Stimulated activated CD8-positive, alpha-beta memory T cell treated with anti-CD3 and anti-CD28 coated beads, Interleukin-2, amount 100 ng/mL, for 1 hour (primary cell): ENCODE results near the gene CHURC1.

Experiments
- DNase-seq, 2 donors: peaks; one replicate each; pipeline ENCODE4 v3.0.0-alpha.2; 2020; ENCODE audit warnings: low read depth in 2 of 2

CHURC1 gene

GRCh38 chr14:64938972-64939816 lies 24.9 kb downstream of the CHURC1 start:
- DNase-seq, result no peak

DNA sequence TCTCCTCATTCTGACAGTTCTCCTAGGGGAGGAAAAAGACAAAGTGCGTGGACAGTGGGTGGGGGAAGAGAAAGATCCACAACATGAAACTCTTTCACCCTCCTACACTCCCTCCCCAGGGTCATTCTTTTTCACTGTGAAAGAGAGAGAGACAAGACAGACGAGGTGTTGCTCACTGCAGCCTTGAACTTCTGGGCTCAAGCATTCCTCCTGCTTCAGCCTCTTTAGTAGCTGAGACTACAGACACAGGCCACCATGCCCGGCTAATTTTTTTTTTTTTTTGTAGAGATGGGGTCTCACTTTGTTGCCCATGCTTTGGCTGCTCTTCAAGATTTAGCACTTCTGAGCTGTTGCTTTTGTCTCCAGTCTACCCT lies 25.5 kb downstream of the CHURC1 start:
- DNase-seq, result no peak

- no peak for DNase-seq
Measured at GRCh38 chr14:64940336-64940910, 26.2 kb downstream of the CHURC1 start.

GRCh38 chr14:64942531-64943111 lies 28.4 kb downstream of the CHURC1 start, which contains the start of gene GPX2:
Gene GPX2 (minus strand): TSS chr14:64942745. CDS start chr14:64942726, 19 bp downstream.
- DNase-seq, result no peak

DNA sequence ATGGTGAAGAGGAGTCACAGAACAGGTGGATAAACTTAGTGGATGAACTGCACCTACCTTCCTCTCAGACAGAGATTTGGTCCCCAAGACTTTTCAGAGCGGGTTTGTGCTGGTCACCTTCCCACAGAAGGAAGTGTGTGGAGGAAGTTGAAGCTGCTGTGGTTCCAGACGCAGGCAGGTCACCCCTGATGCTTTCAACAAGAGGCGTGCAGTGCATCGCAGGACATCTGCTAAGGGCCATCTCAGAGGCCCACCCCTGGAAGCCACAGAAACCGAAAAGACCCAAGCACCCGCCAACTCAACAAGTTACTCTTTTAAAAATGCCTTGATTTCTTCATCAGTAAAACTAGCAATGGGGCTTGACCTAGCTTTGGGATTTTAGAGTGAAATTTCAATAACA lies 29.3 kb downstream of the CHURC1 start:
- DNase-seq, result no peak

DNA sequence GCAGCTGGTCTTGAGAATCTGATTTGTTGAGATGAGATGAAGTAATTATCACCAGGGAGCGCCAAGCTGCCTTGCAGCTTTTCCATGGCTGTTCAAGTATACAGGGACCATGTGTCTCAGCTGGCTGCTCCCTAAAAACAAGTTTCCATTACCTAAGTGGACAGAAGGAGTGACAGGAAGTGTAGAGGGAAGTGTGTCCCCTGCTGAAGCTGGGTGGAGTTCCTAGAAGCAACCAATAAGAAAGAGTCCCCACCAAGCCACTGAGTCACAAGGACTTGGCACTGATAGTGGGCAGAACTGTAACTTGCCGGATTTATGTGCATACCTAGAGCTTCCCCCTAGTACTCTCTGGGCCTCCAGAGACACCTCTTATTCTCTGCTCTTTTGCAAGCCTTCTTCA lies 29.8 kb downstream of the CHURC1 start:
- no peak for DNase-seq

GRCh38 chr14:64944861-64945260 lies 30.6 kb downstream of the CHURC1 start:
- DNase-seq, result no peak

GRCh38 chr14:64945431-64946178 lies 31.4 kb downstream of the CHURC1 start:
- DNase-seq, result no peak

- no peak for DNase-seq
Measured at GRCh38 chr14:64946310-64947045, 32.2 kb downstream of the CHURC1 start.

- no peak for DNase-seq
Measured at GRCh38 chr14:64947710-64948611, 33.7 kb downstream of the CHURC1 start.

- no peak for DNase-seq
Measured at GRCh38 chr14:64948612-64949210, 34.5 kb downstream of the CHURC1 start.

- DNase-seq, result no peak
Measured at GRCh38 chr14:64950889-64951288, 36.6 kb downstream of the CHURC1 start.

DNA sequence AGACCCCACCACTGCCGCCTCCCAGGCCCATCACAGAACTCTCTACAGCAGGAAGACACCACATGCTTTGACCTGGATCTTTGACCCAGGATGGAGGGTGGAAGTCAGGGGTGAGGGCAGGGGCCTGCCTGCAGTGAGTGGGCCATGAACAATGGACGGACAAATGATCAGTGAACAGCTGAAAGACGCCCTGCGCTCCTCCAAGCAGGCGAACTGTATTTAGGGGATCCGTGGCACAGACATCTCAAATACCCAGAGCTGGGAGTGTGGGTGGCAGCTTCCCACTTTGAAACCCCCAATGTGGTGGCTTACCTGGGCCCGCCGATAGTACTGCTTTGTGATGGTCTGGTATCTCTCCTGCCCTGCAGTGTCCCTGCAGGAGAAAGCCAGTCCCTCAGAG lies 37.0 kb downstream of the CHURC1 start:
- no peak for DNase-seq

DNA sequence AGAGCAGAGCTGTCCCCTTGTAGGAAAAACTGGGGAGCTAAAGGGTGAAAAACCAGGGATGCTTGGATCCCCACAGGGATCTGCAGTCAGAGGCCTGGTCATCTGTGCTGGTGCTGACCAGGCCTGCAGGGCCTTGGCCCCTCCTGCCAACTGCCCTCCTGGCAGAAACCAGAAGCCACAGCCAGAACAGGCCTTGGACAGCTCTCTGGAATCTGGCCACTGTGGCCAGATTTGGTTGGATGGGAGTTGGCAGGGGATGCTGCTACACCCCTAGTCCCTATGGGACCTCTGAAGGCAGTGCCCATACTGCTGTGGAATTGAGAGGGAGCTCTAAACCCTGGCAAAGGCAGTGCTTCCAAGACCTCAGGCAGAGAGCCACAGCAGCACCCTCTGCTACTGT lies 37.5 kb downstream of the CHURC1 start:
- DNase-seq, result no peak

DNA sequence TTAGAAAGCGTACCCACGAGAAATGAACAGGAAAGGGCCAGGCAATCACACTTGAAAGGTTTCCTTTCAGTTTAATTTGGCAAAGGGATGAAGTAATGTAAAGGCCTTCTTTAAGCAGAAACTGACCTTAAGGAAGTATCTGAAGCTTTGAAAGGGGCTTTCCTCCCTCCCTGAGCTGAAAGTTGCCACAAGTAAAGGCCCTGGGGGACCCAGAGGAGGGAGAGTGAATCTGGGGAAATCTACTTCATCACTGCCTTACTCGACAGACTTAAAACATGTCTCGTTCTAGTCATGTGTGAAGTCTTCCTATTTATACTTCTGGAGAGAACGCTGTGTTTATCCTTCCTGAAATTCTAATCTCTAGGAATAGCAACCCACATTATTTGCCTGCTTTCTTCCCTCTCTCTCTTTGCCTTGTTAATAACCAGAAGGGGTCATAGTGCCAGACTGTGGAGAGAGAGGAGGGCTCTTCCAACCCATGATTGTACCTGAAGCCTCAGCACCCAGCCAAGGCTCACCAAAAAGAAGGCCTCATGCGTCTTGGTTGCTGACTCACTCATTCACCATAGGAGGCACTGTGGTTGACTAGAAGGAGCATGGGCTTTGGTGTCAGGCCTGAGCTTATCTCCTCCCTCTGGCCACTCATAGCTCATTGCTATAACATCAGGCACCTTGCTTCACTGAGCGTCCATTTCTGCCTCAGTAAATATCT lies 38.5 kb downstream of the CHURC1 start:
- no peak for DNase-seq

DNA sequence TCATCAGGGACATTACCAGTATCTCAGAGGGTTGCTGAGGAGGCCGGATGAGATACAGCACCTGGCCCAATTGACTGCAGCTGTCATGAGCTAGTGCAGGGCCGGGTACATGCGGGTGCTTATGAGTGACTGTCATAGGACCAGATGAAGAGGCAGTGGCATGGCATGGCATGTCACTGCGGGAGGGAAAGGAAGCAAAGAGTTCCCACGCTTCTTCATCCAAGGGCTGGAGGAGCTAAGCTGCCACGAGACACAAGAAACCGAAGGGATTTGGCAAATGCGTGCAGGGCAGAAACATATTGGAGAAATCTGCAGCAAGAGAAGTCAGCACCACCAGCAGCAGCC lies 39.0 kb downstream of the CHURC1 start:
- DNase-seq, result no peak

DNA sequence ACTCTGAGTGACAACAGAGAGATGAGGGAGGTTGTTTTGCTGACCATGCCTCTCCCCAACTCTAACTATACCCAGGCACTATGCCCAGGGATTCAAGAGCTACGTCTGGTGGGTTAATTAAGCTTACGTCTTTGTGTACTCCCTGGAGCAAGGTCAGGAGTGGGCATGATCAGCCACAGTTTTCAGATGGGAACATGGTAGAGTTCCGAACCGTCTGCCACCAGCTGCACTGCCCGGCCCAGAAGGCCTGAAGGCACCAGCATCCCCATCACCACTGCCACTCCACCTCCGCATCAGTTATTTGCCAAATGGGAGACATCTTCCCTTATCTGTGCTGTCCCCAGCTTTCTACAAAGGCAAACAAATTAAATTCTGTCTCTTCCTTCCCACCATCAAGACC lies 39.4 kb downstream of the CHURC1 start:
- DNase-seq, result no peak

- no peak for DNase-seq
Measured at GRCh38 chr14:64954491-64955240, 40.4 kb downstream of the CHURC1 start.

DNA sequence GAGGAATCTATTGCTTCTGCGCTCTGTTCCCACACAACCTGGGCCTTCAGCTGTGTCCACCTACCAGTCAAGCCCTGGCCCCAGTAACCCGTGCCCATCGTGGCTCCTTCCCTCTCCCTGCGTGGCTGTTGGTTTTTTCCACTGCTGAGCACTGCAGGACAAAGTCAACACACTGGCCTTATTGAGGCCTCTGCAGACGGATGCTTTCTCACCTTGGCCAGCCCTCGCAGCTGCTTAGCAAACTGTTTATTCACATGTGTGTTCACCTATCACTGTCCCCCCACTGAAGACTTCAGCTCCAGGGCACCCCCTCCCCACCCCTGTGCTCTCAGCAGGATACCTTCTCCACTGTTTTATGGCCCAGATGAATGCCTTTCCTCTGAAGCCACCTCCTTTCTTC lies 41.0 kb downstream of the CHURC1 start:
- no peak for DNase-seq
